GM18873 (cell line): Measurements from ENCODE around the gene ACTR1A.
A peak's percentile ranks its signal among the peaks of the same experiment; 100 is the strongest.

ENCODE experiments used
- ATAC-seq: cut with Tn5 transposase; IDR thresholded peaks from one replicate; pipeline ENCODE4 v1.9.1; 2021; ENCODE audit warnings: mild to moderate bottlenecking, moderate library complexity, moderate number of reproducible peaks; ENCODE audit not compliant: unreplicated experiment, low FRiP score

ACTR1A gene

GRCh38 chr10:102432162-102432950 is 70.2 kb downstream of the ACTR1A start, which contains the start of gene CUEDC2:
Gene CUEDC2, minus strand, starts transcription at chr10:102432574. Its CDS starts 7,386 bp downstream, at chr10:102425188.
- peak; percentile 84 for ATAC-seq

GRCh38 chr10:102431452-102432124 is 70.9 kb downstream of the ACTR1A start:
- no peak for ATAC-seq

- no peak for ATAC-seq
Observed at GRCh38 chr10:102429468-102429867, 73.0 kb downstream of the ACTR1A start.
